Activated CD8-positive, alpha-beta memory T cell treated with anti-CD3 and anti-CD28 coated beads for 24 hours (primary cell): ENCODE results near the gene FGF18.
"Not testable (repeated sequence)": the region's sequence is repeated elsewhere in the genome, so short reads cannot be mapped to it uniquely, and the experiment has no call there.

Experiments used
- DNase-seq: peaks from one replicate; pipeline ENCODE4 v3.0.0-alpha.2; 2020

Gene FGF18

GRCh38 chr5:171476701-171477100, 57.3 kb downstream of the FGF18 start:
- no peak for DNase-seq

GRCh38 chr5:171477101-171477500, 57.7 kb downstream of the FGF18 start:
- no peak for DNase-seq

GRCh38 chr5:171477666-171478065, 58.2 kb downstream of the FGF18 start:
- DNase-seq, result no peak

GRCh38 chr5:171478946-171479775, 59.7 kb downstream of the FGF18 start:
- no peak for DNase-seq

DNA sequence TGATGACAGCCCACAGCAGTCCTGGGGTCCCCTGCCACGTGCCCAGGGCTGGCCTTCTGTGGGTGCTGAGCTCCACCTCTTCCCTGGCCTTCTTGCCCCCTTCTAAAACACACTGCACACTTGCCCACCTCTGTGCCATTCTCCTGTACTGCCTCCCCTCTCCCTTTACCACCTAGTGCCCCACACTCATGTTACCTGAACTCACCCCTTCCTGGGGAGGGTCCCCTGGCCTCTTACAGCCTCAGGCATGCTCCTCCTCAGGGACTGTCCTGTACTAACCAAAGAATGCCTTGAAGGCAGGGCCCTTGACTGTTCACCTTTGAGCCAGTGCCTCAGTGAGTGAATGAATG, 60.3 kb downstream of the FGF18 start:
- DNase-seq, result no peak

DNA sequence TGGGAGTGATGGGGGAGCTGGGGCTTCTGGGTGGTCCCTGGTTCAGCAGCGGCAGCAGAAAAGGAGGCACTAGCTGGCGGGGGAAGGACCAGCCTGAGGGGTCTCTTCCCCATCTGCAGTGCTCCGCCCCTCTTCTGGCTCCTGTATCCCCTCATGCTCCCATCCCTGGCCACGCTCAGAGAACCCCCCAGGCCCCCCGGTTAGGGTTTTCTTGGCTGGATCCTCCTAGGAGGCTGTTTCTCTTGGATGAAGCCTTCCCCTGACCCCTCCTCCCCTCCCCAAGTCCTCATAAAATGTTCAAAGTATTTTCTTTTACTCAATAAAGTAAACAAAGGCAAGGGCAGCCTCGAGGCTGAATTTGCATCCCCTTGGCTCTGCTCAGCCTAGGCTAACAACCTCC, 60.8 kb downstream of the FGF18 start:
- no peak for DNase-seq

DNA sequence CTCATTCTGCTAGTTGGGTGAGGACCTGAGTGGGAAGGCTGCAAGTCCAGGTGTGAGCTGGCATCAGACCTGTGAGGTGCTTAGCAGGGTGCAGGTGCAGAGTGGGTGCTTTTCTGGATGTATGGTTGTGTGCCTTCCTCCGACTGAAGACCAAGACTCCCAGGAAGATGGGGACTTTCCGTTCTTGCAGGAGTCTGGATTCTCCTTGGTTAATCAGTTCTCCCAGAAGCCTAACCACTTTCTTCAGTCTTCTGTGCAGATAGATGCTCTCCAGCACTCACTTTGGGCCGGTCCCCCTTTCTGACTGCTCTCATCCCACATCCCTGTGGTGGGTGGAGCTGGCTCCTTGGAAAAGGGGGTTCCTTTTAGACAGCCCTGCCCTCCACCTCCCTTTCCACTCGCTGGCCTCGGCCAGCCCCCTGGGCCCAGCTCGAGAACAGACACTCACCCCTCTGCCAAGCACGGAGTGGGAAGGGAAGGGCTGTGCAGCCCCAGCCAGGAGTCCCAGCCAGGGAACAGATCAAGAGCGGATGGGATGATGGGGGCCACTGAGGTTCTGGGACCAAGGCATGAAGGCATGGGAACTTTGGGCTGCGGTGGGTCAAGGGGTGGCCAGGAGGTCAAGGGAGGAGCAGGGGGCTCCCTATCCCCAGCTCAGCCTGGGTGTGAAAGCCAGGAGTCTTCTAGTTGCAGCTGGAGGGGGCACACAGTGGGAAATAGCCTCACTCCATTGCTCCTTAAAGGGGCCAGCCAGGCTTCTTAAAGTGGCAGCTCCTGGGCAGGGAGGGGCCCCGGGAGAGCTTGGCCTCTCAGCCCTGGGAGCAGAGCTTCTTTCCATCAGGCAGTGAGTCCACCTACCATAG, 62.4 kb downstream of the FGF18 start:
- no peak for DNase-seq

- DNase-seq, result no peak
Measured at GRCh38 chr5:171482434-171482730, 62.9 kb downstream of the FGF18 start.

- DNase-seq, result no peak
Measured at GRCh38 chr5:171483551-171484135, 64.2 kb downstream of the FGF18 start.

GRCh38 chr5:171484460-171484899, 65.0 kb downstream of the FGF18 start:
- DNase-seq, result peak; percentile 83

- DNase-seq, result no peak
Measured at GRCh38 chr5:171485668-171486067, 66.2 kb downstream of the FGF18 start.

DNA sequence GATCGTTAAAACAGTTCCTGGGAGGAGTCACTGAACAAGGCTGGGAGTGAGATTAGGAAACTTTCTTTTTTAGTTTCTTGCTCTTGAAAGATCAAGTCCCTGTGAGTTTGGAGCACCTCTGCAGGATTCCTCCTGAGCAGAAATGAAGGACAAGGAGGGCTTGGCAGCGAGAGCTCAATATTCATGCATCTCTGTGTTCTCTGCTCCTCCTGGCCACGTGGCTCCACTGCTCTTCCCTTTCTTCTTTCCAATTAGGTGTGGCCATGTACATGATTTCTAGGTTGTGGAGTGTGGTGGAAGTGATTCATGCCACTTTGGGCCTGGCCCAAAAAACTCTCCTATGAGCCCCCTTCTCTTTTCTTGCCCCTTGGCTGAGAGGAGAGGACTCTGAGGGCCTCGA, 67.2 kb downstream of the FGF18 start:
- DNase-seq, result no peak

GRCh38 chr5:171488876-171489275, 69.4 kb downstream of the FGF18 start:
- no peak for DNase-seq

- DNase-seq, result no peak
Measured at GRCh38 chr5:171492781-171493180, 73.3 kb downstream of the FGF18 start.

GRCh38 chr5:171493646-171494393, 74.4 kb downstream of the FGF18 start:
- DNase-seq, result no peak

GRCh38 chr5:171494452-171495121, 75.1 kb downstream of the FGF18 start:
- no peak for DNase-seq

GRCh38 chr5:171495122-171495700, 75.8 kb downstream of the FGF18 start:
- no peak for DNase-seq

DNA sequence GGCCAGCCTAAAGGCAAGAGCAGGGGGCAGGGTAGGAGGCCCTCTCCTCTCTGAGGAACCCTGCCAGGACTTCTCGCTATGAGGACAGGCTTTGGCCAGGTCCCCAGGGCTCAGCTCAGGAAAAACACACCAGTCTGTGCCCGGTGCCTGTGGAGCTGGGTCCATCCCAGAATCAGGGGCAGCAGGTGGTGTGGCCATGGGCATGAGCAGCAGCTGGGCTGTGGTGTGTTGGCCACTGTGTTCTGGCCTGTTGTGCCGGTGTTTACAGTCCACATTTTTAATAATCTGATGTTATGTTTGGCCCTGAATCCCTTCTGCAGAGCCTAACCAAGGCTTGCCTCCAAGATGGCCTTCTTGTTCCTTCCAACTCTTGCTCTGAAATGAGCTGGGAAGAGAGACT, 77.0 kb downstream of the FGF18 start:
- DNase-seq, result no peak

DNA sequence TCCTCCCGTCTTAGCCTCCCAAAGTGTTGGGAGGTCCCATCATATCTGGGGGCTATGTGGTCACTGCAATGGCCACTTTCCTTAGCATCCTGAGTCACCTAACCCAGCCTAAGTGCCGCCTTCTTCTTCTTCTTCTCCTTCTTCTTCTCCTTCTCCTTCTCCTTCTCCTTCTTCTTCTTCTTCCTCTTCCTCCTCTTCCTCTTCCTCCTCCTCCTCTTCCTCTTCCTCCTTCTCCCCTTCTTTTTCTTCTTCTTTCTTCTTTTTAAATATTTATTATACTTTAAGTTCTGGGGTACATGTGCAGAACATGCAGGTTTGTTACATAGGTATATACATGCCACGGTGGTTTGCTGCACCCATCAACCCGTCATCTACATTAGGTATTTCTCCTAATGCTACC, 78.0 kb downstream of the FGF18 start:
- DNase-seq, result not testable (repeated sequence)

DNA sequence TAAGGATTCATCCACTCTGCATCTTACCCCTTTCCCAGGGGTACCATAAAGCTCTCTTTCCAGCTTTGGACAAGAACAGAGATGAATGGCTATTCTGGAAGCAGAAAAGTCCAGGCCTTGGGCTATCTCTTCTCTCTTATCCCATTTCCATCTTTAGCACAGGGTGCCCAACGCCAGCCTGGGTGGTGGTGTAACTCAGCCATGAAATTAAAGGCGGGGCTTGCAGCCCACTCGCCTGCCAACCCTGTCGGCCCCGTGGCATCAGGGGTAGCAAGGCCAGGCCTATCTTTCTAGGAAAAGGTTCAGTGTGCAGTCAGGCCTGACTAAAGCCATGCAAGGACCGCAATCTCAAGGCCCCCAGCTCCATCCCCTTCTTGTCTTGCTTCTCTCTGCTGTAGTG, 78.7 kb downstream of the FGF18 start:
- no peak for DNase-seq

DNA sequence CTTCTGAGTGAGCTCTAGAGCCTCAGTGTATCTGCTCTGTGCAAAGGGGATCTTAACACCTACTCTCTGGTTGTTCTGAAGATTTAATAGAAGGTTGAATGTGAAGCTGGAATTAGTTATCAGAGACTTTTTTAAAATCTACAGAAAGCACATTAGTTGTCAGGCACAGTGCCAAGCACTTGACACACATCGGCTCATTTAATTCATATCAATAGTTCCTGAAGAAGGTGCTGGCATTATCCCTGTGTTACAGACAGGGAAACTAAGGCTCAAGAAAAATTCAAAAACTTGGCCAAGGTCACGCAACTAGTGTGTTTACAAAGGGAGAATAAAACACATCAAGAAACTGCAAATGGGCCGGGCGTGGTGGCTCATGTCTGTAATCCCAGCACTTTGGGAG, 80.2 kb downstream of the FGF18 start:
- no peak for DNase-seq

DNA sequence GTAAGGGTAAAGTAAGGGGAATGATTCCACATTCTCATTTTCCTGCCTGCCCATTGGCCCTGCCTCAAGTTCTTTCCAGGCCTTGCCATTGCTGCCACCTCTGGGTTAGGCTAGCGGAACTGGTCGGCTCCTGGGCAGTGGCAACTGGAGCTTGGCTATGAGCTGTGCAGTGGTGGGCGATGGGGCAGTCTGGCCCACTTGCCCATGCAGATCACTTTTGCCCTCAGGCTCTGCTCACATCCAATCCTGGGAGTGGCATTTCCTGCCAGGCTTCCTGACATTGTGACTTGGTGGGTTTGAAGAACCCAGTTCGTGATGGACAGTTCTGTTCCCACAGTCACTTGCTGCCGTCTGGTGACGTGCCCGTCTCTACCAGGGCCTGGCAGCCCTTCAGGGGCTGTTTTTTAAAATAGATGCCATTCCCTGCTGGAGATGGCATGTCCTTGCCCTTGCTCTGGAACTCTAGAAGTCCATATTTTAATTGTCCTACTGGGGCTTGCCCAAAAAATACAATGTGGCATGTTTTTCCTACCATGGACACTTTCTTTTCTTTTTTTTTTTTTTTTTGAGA, 86.1 kb downstream of the FGF18 start:
- DNase-seq, result no peak
